HG03460 (cell line): ENCODE results near the gene PRR7.
A peak's percentile ranks its signal among the peaks of the same experiment; 100 is the strongest.

Experiments
- ATAC-seq: cut with Tn5 transposase; IDR thresholded peaks from one replicate; pipeline ENCODE4 v1.9.1; 2021; ENCODE audit not compliant: unreplicated experiment

The PRR7 gene

GRCh38 chr5:177421062-177421798 is 25.4 kb upstream of the PRR7 start:
- ATAC-seq, result no peak

- no peak for ATAC-seq
Measured at GRCh38 chr5:177423671-177424070, 22.9 kb upstream of the PRR7 start.

DNA sequence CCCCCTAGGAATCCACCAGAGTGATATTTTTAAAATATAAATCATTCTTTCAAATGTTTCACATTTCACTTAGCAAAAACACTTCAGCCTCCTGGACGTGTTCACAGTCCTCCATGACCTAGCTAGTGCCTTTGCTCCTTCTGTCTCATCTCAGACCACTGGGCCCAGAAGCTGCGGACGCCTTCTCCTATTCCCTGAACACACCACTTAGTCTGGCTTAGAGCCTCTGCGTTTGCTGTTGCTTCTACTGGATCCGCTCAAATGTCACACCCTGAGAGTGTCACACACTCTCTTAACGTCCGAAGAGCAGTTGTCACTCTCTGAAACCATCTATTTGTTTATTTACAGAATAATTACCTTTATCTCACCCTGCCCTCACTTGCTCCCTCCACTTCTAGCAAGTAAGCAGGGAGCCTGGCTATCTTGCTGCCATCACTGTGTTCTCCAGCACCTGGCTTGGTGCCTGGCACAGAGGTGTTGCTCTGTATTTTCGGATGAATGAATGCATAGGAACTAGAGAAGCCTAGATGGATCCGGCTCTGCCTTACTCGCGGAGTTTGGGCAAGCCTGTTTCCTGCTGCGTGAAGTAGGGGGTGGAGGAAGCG is 21.3 kb upstream of the PRR7 start:
- ATAC-seq, result no peak

DNA sequence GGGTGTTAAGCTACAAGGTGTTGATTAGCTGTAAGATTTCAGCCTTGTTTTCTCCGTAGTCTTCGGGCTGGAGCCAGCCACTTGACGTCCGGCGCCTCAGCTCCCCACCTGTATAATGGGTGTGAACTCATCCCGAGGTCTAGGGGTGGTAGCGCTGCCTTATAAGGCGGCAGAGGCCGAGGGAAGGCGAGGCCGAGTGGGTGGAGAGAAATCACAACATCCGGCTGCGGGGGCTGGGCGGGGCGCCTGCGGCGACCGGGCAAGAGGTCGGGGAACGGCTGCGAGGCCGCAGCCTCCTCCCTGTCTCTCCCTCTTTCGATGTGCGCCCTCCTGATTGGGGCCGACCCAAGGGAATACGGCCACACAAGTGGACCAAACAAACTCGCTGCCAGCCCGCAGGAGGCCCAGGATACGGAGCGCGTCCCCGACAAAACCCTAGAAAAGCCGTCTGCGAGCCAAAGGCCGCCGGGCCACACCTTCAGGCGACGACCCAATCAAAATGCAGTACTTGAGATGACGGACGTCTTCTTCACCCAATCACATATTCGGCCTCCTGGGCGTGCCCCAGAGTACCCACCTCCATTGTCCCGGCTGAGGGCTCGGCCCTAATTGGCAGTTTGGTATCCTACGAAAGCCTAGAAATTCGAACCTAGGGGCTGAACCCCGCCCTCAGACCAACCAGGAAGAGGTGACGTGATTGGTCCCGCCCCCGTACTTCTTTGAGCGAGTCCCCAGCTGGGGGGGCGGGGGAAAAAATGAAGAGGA is 20.6 kb upstream of the PRR7 start:
- ATAC-seq, result peak; percentile 77

- peak; percentile 3 for ATAC-seq
Measured at GRCh38 chr5:177426566-177427210, 19.9 kb upstream of the PRR7 start, which contains the start of gene GRK6. GRK6 (plus strand) TSS chr5:177426676; CDS start chr5:177426846, 170 bp downstream.

DNA sequence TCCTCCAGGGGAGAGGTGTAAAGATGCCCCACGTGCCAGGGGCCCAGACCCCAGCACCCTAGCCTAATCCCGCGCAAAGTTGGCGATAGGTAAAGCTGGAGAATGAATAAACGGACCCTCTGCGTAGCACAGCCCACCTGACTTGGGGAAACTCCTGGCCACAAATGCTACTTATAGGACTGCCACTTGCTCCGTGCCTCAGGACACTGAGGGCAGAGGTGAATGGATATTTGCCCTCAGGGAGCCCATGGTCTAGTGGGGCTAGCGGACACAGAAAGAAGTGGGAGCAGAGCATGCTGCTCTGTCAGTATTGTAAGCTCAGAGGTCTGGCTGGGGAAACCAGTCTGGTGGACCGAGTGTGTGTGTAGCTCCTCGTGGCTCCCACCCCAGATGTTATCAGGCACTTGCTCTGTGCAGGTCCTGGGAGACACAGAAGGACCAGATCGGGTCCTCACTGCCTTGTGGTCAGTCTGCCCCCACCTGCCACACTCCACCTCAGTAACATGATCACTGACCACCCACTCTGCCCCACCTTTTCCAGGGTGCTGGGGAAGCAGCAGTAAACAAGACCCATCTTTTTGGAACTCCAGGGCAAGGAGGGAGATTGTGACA is 19.3 kb upstream of the PRR7 start:
- no peak for ATAC-seq

- ATAC-seq, result no peak
Measured at GRCh38 chr5:177427919-177428573, 18.6 kb upstream of the PRR7 start.

GRCh38 chr5:177428574-177429217 is 17.9 kb upstream of the PRR7 start:
- no peak for ATAC-seq

DNA sequence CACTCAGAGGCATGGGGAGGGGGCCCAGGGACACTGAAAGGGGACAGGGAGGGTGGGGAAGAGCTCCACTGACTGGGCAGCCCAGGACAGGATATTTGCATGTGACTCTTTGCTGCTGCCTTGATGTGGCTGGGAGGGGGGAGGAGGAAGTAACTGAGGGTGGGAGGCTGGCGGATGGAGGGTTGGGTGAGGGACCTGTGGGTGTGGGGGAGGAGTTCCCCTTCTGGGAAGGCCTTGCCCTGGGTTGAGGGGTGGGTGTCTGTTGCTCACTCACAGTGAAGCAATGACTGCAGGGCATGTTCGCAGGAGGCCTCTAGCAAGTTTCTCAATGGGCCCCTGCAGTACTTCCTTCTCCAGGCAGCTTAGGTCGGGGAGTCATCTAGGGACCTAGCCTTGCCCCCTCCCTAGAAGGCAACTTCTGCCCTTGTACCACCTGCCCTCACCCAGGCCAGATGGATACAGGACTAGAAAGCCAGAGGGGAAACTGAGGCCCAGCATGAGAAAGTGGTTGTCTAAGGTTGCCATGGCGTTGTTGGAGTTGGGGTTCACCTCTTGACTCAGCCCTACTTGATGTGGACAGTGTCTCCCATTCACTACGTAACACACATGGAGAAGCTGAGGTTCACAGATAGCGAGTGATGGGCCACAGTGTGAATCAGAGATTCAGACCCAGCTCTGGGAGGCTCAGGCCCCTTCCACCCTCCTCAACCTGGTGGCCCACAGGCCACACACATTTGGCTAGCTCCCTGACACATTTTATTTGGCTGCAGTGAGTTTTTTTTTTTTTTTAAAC is 17.2 kb upstream of the PRR7 start:
- ATAC-seq, result no peak

- no peak for ATAC-seq
Measured at GRCh38 chr5:177430140-177430951, 16.3 kb upstream of the PRR7 start.

GRCh38 chr5:177430972-177431316 is 15.7 kb upstream of the PRR7 start:
- no peak for ATAC-seq

GRCh38 chr5:177431317-177432142 is 15.1 kb upstream of the PRR7 start:
- peak; percentile 41 for ATAC-seq

- no peak for ATAC-seq
Measured at GRCh38 chr5:177432143-177432838, 14.3 kb upstream of the PRR7 start.

DNA sequence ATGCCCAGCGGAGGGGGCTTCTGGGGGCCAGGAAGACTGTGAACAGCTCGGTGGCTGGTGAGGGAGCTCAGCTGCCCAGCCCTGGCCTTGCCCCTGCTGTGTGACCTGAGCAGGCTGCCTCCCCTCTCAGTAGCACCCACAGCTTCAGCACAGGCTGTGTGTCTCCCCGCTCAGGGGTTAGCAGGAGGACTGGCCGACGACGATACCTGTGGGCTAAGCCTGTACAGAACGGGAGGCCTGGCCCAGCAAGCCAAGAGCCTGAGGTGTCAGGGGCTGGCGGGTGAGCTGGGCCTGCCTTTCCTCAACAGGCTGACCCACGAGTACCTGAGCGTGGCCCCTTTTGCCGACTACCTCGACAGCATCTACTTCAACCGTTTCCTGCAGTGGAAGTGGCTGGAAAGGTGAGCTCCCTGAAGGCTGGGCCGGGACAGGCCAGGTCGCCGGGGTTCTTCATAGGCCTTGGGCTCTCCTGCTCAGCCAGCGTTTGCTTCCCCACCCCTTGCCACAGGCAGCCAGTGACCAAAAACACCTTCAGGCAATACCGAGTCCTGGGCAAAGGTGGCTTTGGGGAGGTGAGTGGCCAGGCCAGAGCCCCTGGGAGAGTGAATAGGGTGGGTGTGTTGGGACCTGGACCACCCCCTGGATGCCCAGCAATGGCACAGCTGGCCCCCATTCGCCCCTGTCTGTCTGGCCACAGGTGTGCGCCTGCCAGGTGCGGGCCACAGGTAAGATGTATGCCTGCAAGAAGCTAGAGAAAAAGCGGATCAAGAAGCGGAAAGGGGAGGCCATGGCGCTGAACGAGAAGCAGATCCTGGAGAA is 13.6 kb upstream of the PRR7 start:
- no peak for ATAC-seq

GRCh38 chr5:177433658-177434217 is 12.9 kb upstream of the PRR7 start:
- ATAC-seq, result no peak

DNA sequence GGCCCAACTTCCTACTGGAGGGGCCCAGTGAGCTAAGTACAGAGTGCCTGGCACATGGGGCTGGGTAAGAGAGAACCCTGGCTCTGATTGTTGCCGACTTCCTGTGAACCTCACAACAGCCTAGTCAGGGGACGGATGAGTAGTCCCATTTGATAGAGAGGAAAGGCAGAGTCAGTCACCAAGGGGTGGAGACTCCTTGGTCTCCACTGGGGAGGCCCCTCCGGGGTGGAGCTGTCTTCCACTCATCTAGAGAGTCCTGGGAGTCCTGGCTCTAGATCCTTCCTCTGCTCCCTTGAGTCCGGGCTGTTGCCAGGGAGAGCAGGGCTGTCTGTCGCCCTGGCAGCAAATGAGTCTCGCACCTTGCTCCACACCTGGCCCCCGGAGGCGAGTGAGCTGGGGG is 12.2 kb upstream of the PRR7 start:
- ATAC-seq, result no peak
